Activated T-helper 17 cell treated with anti-CD3 and anti-CD28 coated beads, Interleukin-2, amount 50 U/mL, for 72 hours (primary cell): ENCODE data around the gene PASK. TPM values are rescaled to one million over a fixed set of nuclear protein-coding genes. Genes with fewer than 3 reads are reported as not detected.

ENCODE experiments used
- ATAC-seq: fragments of 150-1000 bp; cut with Tn5 transposase; replicated peaks from 2 replicates; pipeline ENCODE4 v1.10.0; 2021; ENCODE audit warnings: mild to moderate bottlenecking, moderate library complexity
- H3K27ac Mint-ChIP-seq: one replicate; pipeline ENCODE4 v1.8.0; 2022; ENCODE audit warnings: mixed read lengths
- H3K27me3 Mint-ChIP-seq: one replicate; pipeline ENCODE4 v1.8.0; 2022; ENCODE audit warnings: mixed read lengths
- H3K36me3 Mint-ChIP-seq: one replicate; pipeline ENCODE4 v1.8.0; 2022; ENCODE audit warnings: low read depth, mild to moderate bottlenecking, mixed read lengths
- H3K4me1 Mint-ChIP-seq: one replicate; pipeline ENCODE4 v1.8.0; 2022; ENCODE audit warnings: mixed read lengths
- H3K4me3 Mint-ChIP-seq: one replicate; pipeline ENCODE4 v1.8.0; 2022; ENCODE audit warnings: mild to moderate bottlenecking, mixed read lengths
- H3K9me3 Mint-ChIP-seq: one replicate; pipeline ENCODE4 v1.8.0; 2022; ENCODE audit warnings: mixed read lengths
- total RNA-seq, 2 donors: library from RNA; stranded (reverse); gene quantifications; one replicate each; pipeline ENCODE4 v1.2.3, GENCODE V29; 2022

PASK gene
- total RNA-seq, 2 donors from 2014 or later: 71.0 to 73.6 TPM

- no peaks in the 10 kb centered on the region for H3K27me3 Mint-ChIP-seq
- no peak overlapping the region for H3K4me3 Mint-ChIP-seq
- H3K4me1 Mint-ChIP-seq: peaks cover 5% of the 10 kb centered on the region
- ATAC-seq: no peak
- H3K36me3 Mint-ChIP-seq: peaks cover 92% of the 10 kb centered on the region
- H3K9me3 Mint-ChIP-seq: no peaks in the 10 kb centered on the region
- no peak overlapping the region for H3K27ac Mint-ChIP-seq
Measured at GRCh38 chr2:241160318-241160717, 11.0 kb upstream of the PASK start.

DNA sequence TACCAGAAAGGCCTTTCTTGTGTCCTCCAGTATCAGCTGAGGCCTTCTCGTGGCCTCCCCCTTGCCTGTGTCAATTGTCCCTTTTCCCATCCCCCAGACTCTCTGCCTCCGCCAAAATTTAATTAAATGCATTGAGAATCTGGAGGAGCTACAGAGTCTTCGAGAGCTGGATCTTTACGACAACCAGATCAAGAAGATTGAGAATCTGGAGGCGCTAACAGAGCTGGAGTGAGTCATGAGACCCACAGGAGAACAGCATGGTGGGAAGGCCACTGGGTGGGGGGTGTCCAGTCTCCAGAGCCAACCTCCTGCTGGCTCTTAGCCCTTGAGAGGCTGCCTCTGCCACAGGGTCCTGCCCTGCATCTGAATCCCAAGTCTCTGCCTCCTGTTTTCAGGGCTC lies 9.8 kb upstream of the PASK start:
- Mint-ChIP-seq H3K9me3 (no peaks in the 10 kb centered on the region), H3K27ac (peak overlapping the region; percentile 78), H3K4me3 (no peak overlapping the region), H3K4me1 (peaks cover 10% of the 10 kb centered on the region), H3K36me3 (peaks cover 91% of the 10 kb centered on the region), H3K27me3 (no peaks in the 10 kb centered on the region)
- no peak for ATAC-seq

DNA sequence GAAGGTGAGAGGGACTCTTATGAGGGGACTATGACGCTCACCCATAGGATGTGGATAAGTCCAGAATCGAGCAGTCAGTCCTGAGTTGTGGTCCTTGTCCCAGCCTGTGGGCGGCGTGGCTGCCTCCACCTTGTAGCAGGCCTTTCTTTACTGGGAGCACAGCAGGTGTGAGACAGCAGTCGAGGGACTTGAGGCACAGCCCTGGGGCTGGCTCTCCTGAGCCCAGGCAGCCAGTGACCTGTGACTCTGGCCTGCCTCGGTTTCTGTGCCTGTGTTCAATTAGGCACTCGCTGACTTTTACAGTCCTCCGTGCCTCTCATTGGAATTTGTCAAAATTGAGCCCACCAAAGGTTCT lies 9.3 kb upstream of the PASK start:
- Mint-ChIP-seq H3K4me1 (peaks cover 13% of the 10 kb centered on the region), H3K27me3 (no peaks in the 10 kb centered on the region), H3K36me3 (peaks cover 90% of the 10 kb centered on the region), H3K9me3 (no peaks in the 10 kb centered on the region), H3K4me3 (no peak overlapping the region), H3K27ac (peak overlapping the region; percentile 78)
- ATAC-seq: no peak

- peak overlapping the region; percentile 64 for H3K27ac Mint-ChIP-seq
- H3K9me3 Mint-ChIP-seq: no peaks in the 10 kb centered on the region
- H3K27me3 Mint-ChIP-seq: no peaks in the 10 kb centered on the region
- H3K4me3 Mint-ChIP-seq: no peak overlapping the region
- H3K4me1 Mint-ChIP-seq: peaks cover 18% of the 10 kb centered on the region
- peaks cover 90% of the 10 kb centered on the region for H3K36me3 Mint-ChIP-seq
- no peak for ATAC-seq
Measured at GRCh38 chr2:241157841-241158545, 8.7 kb upstream of the PASK start.

GRCh38 chr2:241156971-241157441 lies 7.7 kb upstream of the PASK start:
- Mint-ChIP-seq H3K27ac (peak overlapping the region; percentile 64), H3K9me3 (no peaks in the 10 kb centered on the region), H3K36me3 (peaks cover 83% of the 10 kb centered on the region), H3K27me3 (no peaks in the 10 kb centered on the region), H3K4me3 (no peak overlapping the region), H3K4me1 (peaks cover 22% of the 10 kb centered on the region)
- no peak for ATAC-seq

DNA sequence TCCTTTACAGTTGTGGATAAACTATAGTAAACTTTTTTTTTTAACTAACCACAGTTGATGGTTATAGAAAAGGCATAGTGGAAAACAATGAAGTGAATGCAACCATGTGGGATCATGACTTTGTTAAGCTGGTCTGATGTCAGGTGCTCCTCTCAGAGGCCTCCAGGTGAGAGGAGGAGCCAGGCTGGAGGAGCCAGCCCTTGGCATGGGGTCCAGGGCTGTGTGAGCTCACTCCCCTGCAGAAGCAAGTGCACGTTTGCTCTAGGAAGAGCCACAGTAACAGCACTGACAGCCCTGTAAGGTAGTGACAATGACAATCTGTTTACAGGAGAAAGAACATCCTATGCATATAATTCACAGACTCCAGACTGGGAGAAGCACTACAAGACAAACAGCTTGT lies 6.7 kb upstream of the PASK start:
- Mint-ChIP-seq H3K27me3 (no peaks in the 10 kb centered on the region), H3K27ac (peak overlapping the region; percentile 66), H3K4me1 (peaks cover 33% of the 10 kb centered on the region), H3K4me3 (peak overlapping the region; percentile 22), H3K36me3 (peaks cover 75% of the 10 kb centered on the region), H3K9me3 (no peaks in the 10 kb centered on the region)
- no peak for ATAC-seq

- ATAC-seq: peak; percentile 64
- no peaks in the 10 kb centered on the region for H3K27me3 Mint-ChIP-seq
Measured at GRCh38 chr2:241154915-241155314, 5.6 kb upstream of the PASK start.

DNA sequence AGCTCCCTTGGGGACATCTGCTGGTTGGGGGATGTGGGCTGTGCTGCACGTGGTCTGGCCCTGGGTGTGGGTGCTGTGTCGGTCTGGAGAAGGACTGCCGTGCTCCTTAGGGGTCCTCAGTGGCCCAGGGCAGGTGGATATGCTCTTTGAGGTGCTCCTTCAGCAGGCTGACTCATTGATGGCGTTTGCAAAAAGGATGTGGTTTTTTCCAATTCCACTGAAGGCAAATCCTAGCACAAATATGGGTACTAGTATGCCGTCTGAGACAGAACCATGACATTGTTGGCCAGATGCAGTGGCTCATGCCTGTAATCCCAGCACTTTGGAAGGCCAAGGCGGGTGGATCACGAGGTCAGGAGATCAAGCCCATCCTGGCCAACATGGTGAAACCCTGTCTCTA lies 4.3 kb upstream of the PASK start:
- no peak for ATAC-seq
- Mint-ChIP-seq H3K4me3 (peak overlapping the region; percentile 97), H3K9me3 (no peaks in the 10 kb centered on the region), H3K27me3 (no peaks in the 10 kb centered on the region), H3K36me3 (peaks cover 61% of the 10 kb centered on the region), H3K27ac (peak overlapping the region; percentile 92), H3K4me1 (peaks cover 36% of the 10 kb centered on the region)

More at GRCh38 chr2:241154915-241155314, 5.6 kb upstream of the PASK start:
- Mint-ChIP-seq H3K4me3 (peak overlapping the region; percentile 25), H3K9me3 (no peaks in the 10 kb centered on the region), H3K36me3 (peaks cover 72% of the 10 kb centered on the region), H3K27ac (peak overlapping the region; percentile 92), H3K4me1 (peaks cover 34% of the 10 kb centered on the region)

- peaks cover 45% of the 10 kb centered on the region for H3K36me3 Mint-ChIP-seq
Measured at GRCh38 chr2:241151934-241152660, 2.8 kb upstream of the PASK start.

DNA sequence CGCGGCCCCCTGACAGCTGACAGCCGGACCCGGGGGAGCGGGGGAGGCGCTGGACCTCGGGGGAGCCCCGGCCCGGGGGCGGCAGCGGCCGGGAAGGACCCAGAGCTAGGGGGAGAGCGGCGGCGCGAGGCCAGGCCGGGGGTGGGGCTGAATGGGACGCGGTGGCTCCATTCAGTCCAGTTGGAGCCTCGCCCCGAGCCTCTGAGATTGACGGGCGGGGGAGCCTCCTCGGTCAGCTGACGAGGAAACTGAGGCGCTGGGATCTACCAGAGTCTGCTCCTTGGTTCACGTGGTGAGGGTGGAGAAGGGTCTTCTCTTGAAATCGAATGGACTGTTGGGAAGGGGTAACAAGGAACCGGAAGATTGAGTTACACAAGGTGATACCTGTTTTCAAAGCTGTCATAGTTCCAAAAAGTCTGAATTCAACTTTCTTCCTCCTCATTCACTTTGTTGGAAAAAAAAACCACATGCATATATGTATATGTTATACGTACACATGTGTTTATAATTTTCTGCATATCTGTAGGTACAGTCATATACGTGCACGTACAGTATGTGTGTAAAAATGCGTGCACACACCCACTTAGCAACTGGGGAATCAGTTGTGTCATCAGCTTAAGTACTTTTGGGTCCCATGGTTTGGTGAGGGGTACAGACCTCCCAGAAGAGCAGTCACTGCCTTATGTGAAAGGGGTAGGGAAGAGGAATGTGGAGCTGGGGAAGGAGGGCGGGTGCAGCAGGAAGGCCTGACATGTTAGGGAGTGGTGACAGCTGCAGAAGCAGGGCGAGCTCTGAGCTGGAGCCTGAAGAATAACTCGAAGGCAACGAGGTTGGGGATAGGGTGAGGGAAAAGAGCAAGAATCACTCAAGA lies 1.6 kb upstream of the PASK start:
- H3K36me3 Mint-ChIP-seq: peaks cover 33% of the 10 kb centered on the region
- H3K4me1 Mint-ChIP-seq: peaks cover 38% of the 10 kb centered on the region
- peak; percentile 10 for ATAC-seq
- peak overlapping the region; percentile 97 for H3K27ac Mint-ChIP-seq
- H3K9me3 Mint-ChIP-seq: no peaks in the 10 kb centered on the region
- H3K4me3 Mint-ChIP-seq: peak overlapping the region; percentile 97
- no peaks in the 10 kb centered on the region for H3K27me3 Mint-ChIP-seq

More at GRCh38 chr2:241151934-241152660, 2.8 kb upstream of the PASK start:
- no peak for ATAC-seq
- H3K4me3 Mint-ChIP-seq: peak overlapping the region; percentile 97
- H3K27me3 Mint-ChIP-seq: no peaks in the 10 kb centered on the region
- peaks cover 42% of the 10 kb centered on the region for H3K4me1 Mint-ChIP-seq
- H3K27ac Mint-ChIP-seq: peak overlapping the region; percentile 97
- H3K9me3 Mint-ChIP-seq: no peaks in the 10 kb centered on the region

DNA sequence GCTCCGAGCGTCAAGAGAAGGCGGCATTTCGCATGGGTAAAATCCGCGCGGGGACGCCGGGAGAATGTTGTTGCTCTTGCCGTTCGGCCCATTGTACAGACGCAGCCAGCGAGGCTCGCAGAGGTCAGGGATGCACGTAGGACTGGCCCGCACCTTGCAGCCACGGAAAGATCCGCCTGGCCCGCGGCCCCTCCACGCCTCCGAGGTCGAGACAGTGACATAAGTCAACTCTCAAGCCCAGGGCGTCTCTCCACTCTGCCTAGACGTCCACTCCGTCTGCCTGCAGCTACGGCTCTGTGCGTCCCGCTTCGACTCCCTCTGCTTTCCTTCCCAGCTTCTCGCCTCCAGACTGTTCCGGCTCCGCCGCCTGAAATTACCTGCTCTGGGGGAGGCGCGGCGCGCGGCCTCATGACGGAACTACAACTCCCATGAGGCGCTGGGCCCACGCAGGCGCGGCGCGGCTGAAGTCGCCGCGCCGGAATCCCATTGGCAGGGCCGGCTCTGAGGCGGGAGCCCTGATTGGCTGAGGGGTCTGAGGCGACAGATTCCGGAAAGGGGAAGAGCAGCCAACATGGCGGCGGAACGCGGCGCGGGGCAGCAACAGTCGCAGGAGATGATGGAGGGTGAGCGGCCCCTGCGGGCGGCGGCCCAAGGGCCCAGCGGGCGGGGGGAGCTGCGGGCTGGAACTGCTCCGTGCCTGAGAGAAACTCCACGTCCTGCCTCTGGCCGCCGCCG lies 820 bp upstream of the PASK start, which contains the start of gene PPP1R7:
PPP1R7 (plus strand) TSS at position 543 of the 735 bp plus-strand sequence; CDS start at position 572, 29 bp downstream.
- Mint-ChIP-seq H3K9me3 (no peaks in the 10 kb centered on the region), H3K27me3 (no peaks in the 10 kb centered on the region), H3K36me3 (peaks cover 29% of the 10 kb centered on the region), H3K4me3 (peak within 1 kb of the TSS; percentile 97), H3K4me1 (peaks cover 37% of the 10 kb centered on the region), H3K27ac (peak within 1 kb of the TSS; percentile 97)
- ATAC-seq: peak; percentile 75

DNA sequence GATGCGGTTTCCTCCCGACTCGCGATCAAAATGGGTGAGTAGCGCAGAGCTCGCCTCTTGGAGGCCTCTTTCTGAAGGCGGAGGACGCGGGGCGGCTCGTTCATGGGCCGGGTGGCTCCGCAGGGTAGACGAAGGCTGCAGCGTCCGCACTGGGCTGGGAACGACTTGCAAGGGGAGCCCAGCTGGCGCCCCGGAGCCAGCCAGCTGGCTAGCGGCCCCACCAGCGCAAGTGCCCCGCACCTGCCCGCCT lies 328 bp upstream of the PASK start:
- ATAC-seq: no peak
- Mint-ChIP-seq H3K4me3 (peak overlapping the region; percentile 97), H3K9me3 (no peaks in the 10 kb centered on the region), H3K36me3 (peaks cover 24% of the 10 kb centered on the region), H3K4me1 (peaks cover 32% of the 10 kb centered on the region), H3K27ac (peak overlapping the region; percentile 97), H3K27me3 (no peaks in the 10 kb centered on the region)

- no peak for ATAC-seq
- Mint-ChIP-seq H3K27ac (peak overlapping the region; percentile 91), H3K4me1 (peaks cover 27% of the 10 kb centered on the region), H3K9me3 (no peaks in the 10 kb centered on the region), H3K4me3 (peak overlapping the region; percentile 97), H3K27me3 (no peaks in the 10 kb centered on the region), H3K36me3 (peaks cover 12% of the 10 kb centered on the region)
Measured at GRCh38 chr2:241148239-241148638, 1.0 kb downstream of the PASK start.

DNA sequence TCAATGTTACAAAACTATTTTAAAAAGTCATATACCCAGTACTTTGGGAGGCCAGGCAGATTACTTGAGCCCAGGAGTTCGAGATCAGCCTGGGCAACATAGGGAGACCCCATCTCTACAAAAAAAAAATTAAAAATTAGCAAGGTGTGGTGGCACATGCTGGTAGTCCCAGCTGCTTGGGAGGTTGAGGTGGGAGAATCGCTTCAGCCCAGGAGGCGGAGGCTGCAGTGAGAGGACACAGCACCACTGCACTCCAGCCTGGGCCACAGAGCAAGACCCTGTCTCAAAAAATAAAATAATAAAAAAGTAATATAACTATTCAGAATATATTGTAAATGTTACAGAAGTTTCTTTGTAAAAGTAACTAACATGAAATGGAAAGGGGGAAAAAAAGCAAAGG lies 1.9 kb downstream of the PASK start:
- ATAC-seq: no peak
- H3K9me3 Mint-ChIP-seq: no peaks in the 10 kb centered on the region
- no peaks in the 10 kb centered on the region for H3K27me3 Mint-ChIP-seq
- H3K36me3 Mint-ChIP-seq: peaks cover 11% of the 10 kb centered on the region
- peak overlapping the region; percentile 97 for H3K4me3 Mint-ChIP-seq
- H3K4me1 Mint-ChIP-seq: peaks cover 24% of the 10 kb centered on the region
- no peak overlapping the region for H3K27ac Mint-ChIP-seq
